GM12801 (cell line): ENCODE data around the gene SLC6A2.

ENCODE experiments used
- TF ChIP-seq, protein P1 (sequence below): IDR thresholded peaks from one replicate; pipeline ENCODE4 v1.5.1; 2011; ENCODE audit warnings: control low read depth; ENCODE audit not compliant: insufficient read length; ENCODE audit errors: extremely low read depth

The SLC6A2 gene

DNA sequence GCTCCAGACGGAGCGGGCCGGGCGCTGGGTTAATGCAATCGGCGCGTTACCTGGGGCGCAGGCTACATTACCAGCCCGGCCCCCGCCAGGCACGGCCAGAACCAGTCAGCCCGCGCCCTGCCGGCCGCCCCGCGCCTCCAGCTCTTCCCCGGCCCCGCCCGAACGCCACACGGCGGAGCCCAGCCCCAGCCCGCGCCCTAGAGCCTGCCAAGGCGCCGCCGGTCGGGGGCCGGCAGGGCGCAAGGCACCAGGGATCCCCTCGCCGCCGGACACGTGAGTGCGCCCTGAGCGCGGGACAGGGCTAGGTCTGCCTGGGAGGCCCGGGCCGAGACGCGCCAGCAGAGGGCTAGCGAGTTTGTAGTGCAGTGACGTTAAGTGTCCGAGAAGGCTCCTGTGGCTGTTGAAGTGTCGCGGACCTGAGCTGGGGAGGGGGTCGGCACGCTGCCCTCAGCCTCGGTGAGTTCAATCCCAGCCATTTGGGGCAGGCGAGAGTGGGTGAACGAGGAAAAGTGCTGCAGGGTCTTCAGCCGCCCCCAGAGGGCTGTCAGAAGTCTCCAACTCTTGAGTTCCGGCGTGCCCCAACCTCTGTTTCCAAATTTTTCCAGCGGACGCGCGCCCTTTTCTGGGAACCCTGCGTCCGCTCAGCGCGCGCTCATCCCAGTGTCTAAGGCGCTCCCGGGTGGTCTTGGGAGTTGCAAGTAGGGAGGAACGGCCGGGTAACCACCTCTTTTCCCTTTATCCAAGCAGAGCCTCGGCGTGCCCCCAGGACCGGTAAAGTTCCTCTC, at the start of gene SLC6A2:
Gene SLC6A2 (plus strand): TSS at position 92 of the 785 bp plus-strand sequence. CDS start 707 bp downstream, outside the sequence.
- TF ChIP-seq, protein P1, sequence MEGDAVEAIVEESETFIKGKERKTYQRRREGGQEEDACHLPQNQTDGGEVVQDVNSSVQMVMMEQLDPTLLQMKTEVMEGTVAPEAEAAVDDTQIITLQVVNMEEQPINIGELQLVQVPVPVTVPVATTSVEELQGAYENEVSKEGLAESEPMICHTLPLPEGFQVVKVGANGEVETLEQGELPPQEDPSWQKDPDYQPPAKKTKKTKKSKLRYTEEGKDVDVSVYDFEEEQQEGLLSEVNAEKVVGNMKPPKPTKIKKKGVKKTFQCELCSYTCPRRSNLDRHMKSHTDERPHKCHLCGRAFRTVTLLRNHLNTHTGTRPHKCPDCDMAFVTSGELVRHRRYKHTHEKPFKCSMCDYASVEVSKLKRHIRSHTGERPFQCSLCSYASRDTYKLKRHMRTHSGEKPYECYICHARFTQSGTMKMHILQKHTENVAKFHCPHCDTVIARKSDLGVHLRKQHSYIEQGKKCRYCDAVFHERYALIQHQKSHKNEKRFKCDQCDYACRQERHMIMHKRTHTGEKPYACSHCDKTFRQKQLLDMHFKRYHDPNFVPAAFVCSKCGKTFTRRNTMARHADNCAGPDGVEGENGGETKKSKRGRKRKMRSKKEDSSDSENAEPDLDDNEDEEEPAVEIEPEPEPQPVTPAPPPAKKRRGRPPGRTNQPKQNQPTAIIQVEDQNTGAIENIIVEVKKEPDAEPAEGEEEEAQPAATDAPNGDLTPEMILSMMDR: no peak

- TF ChIP-seq, protein P1: no peak
Observed at GRCh38 chr16:55613613-55614335, 42.0 kb upstream of the SLC6A2 start.

- TF ChIP-seq, protein P1: no peak
Observed at GRCh38 chr16:55615071-55615470, 40.7 kb upstream of the SLC6A2 start.

DNA sequence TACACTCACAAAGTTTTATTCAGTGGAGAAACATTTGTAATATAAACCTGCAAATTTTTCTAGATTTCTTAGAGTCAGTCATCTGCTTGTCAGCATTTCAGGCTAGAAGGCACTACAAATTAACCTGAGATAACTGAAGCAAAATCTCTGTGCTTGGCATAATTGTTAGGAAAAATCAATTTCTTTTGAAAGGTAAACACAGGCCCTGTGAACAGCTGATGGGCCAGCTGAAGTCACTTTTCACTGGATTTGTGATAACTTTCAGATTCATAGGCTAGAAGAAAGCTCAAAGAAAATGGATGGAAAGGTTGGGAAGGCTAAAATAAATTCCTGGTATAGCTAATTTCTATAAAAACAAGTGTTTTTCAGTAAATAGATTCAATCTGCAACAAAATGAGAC, 34.0 kb upstream of the SLC6A2 start:
- TF ChIP-seq, protein P1: no peak

GRCh38 chr16:55622272-55622671, 33.5 kb upstream of the SLC6A2 start:
- TF ChIP-seq, protein P1: no peak

DNA sequence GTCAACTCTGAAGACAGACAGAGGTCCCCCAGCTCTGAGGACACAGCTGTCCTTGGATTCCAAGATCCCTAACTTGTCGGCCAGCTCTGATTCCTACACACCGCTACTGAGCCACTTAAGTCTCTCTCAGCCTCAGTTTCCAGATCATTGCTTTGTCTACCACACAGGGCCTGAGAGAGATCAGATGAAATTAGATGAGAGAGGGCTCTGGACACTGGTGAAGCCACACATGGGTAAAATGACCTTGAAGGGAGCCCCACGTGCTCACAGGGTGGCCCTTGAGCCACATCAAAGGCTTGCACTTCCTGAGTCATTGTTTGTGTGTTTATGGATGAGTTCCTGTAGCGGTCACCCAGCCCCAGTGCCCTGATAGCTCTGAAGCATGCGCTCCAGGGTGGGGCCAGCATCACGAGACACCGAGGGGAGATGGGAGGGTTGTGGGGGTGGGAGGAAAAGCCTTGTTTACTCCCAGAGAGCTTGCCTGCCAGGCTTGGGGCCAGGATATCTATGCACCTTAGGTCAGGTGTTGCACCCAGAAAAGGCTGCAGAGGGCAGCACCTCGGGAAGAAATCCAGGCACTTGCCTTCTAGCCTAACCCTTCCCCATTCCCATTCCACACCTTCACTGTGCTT, 32.7 kb upstream of the SLC6A2 start:
- TF ChIP-seq, protein P1: no peak

- TF ChIP-seq, protein P1: no peak
Observed at GRCh38 chr16:55623640-55624039, 32.1 kb upstream of the SLC6A2 start.
